Measurements from ENCODE around the gene SLC17A8. TPM values are rescaled to one million over a fixed set of nuclear protein-coding genes. Genes with fewer than 3 reads are reported as not detected.
A peak's percentile ranks its signal among the peaks of the same experiment; 100 is the strongest.
"Not testable (repeated sequence)": the region's sequence is repeated elsewhere in the genome, so short reads cannot be mapped to it uniquely, and the experiment has no call there.

SLC17A8 gene
- total RNA-seq, 1 donor from 2014 or later = not detected

DNA sequence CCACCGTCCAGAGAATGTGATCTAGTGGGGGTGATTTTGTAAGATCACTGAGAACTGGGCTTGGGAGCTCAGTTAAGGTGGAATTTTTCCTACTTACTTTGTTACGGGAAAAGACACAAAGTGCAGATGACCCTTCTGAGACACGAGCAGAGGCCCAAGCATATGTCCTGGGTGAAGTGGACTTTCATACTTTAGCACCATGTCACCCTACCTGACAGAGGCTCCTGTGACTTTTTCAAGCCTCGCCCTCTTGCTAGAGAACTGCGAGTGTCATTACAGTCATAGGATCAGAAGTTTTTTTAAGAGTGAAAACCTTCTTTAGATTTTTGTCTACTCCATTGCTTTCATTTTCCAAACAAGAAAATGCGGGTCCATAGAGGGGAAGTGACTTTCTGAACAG is 56.1 kb downstream of the SLC17A8 start:
- intact Hi-C loops (cut with DNase I) = no loop called here
- TF ChIP-seq, protein P1, sequence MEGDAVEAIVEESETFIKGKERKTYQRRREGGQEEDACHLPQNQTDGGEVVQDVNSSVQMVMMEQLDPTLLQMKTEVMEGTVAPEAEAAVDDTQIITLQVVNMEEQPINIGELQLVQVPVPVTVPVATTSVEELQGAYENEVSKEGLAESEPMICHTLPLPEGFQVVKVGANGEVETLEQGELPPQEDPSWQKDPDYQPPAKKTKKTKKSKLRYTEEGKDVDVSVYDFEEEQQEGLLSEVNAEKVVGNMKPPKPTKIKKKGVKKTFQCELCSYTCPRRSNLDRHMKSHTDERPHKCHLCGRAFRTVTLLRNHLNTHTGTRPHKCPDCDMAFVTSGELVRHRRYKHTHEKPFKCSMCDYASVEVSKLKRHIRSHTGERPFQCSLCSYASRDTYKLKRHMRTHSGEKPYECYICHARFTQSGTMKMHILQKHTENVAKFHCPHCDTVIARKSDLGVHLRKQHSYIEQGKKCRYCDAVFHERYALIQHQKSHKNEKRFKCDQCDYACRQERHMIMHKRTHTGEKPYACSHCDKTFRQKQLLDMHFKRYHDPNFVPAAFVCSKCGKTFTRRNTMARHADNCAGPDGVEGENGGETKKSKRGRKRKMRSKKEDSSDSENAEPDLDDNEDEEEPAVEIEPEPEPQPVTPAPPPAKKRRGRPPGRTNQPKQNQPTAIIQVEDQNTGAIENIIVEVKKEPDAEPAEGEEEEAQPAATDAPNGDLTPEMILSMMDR (IDR thresholded peaks at IDR 0.05) = no peak
- no peak for TF ChIP-seq POLR2A (IDR thresholded peaks at IDR 0.05)
- TF ChIP-seq POLR2AphosphoS5 (IDR thresholded peaks at IDR 0.05; ENCODE audit: insufficient read depth in 1 of 2, low read depth in 1 of 2) = no peak

GRCh38 chr12:100414739-100415138 is 57.9 kb downstream of the SLC17A8 start:
- no peaks in the 10 kb centered on the region for H3K36me3 ChIP-seq
- H3K4me1 ChIP-seq = no peaks in the 10 kb centered on the region
- intact Hi-C loops (cut with DNase I) = no loop called here

More for the DNA sequence above, 56.1 kb downstream of the SLC17A8 start:
- peak in 1 of 2 donors; percentile 14 for DNase-seq (ENCODE audit: extremely low spot score in 2 of 2)
- Histone ChIP-seq H3K27me3 (no peaks in the 10 kb centered on the region), H3K36me3 (no peaks in the 10 kb centered on the region), H3K9me3 (no peaks in the 10 kb centered on the region), H3K4me1 (no peaks in the 10 kb centered on the region), H3K4me3 (no peak overlapping the region), H3K27ac (no peak overlapping the region)

DNA sequence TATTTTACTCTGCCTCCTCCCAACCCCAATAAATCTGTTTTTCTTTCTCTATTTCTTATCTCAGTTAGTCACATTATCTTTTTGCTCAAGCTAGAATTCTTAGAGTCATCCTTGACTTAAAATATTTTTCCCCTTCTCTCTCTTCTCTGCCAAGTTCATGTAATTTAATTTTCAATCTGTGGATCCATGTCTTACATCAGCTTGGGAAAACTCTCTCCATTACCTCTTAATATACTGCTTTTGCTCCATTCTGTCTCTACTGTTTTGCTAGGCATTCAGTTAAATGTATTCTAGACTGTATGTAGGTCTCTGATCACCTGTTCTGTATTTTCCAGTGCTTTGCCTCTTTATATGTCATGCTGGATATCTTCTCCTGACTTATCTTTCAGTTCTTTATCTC is 65.8 kb downstream of the SLC17A8 start:
- Histone ChIP-seq H3K27me3 (no peaks in the 10 kb centered on the region), H3K36me3 (no peaks in the 10 kb centered on the region), H3K4me1 (no peaks in the 10 kb centered on the region), H3K4me3 (no peak overlapping the region), H3K9me3 (no peaks in the 10 kb centered on the region), H3K27ac (no peak overlapping the region)
- no peak for DNase-seq (ENCODE audit: extremely low spot score in 2 of 2)
- TF ChIP-seq, protein P1 (IDR thresholded peaks at IDR 0.05) = no peak
- TF ChIP-seq POLR2AphosphoS5 (IDR thresholded peaks at IDR 0.05; ENCODE audit: insufficient read depth in 1 of 2, low read depth in 1 of 2) = no peak
- intact Hi-C loops (cut with DNase I) = no loop called here

More at GRCh38 chr12:100414739-100415138, 57.9 kb downstream of the SLC17A8 start:
- Histone ChIP-seq H3K4me3 (no peak overlapping the region), H3K9me3 (no peaks in the 10 kb centered on the region), H3K27me3 (no peaks in the 10 kb centered on the region), H3K27ac (no peak overlapping the region)
- peak in 1 of 2 donors; percentile 22 for DNase-seq (ENCODE audit: extremely low spot score in 2 of 2)
- TF ChIP-seq POLR2AphosphoS5 (IDR thresholded peaks at IDR 0.05; ENCODE audit: insufficient read depth in 1 of 2, low read depth in 1 of 2) (no peak), POLR2A (IDR thresholded peaks at IDR 0.05) (no peak)
- TF ChIP-seq, protein P1 (IDR thresholded peaks at IDR 0.05) = no peak

DNA sequence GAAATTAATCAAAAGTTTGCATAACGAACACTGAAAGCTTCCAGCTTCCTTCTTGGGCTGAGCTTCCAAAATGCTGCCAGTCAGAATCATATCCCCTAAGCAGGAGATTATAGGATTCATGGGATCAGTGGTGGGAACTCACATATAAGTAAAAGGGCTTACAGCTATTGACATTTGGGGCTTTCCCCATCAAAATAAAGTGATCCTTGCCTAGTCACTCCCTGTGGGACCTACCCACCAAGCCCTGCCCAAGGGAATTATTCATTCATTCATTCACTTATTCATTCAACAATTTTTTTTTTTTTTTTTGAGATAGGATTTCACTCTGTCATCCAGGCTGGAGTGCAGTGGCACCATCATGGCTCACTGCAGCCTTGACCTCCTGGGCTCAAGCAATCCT is 69.3 kb downstream of the SLC17A8 start:
- Histone ChIP-seq H3K27me3 (no peaks in the 10 kb centered on the region), H3K4me3 (no peak overlapping the region), H3K36me3 (no peaks in the 10 kb centered on the region), H3K27ac (no peak overlapping the region), H3K9me3 (no peaks in the 10 kb centered on the region), H3K4me1 (no peaks in the 10 kb centered on the region)
- DNase-seq (ENCODE audit: extremely low spot score in 2 of 2) = no peak
- intact Hi-C loops (cut with DNase I) = no loop called here
- no peak for TF ChIP-seq POLR2A (IDR thresholded peaks at IDR 0.05)
- TF ChIP-seq POLR2AphosphoS5 (IDR thresholded peaks at IDR 0.05; ENCODE audit: insufficient read depth in 1 of 2, low read depth in 1 of 2) = no peak
- TF ChIP-seq, protein P1 (IDR thresholded peaks at IDR 0.05) = no peak

DNA sequence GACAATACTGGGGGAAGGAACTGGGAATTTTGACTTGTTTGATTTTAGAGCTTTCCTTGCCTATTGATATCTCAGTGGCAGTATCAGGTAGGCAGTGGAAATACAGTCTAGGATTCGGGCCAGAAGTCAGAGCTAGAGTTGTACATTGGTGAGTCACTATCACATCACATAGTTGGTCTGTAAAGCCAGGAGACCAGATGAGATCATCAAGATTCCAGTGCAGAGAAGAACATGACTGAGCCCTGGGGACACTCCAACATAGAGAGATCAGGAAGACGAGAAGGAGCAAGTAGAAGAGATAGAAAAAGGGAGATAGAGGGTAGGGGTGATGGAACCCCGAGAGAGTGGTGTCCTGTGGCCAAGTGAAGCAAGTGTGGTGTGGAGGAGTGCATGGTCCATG is 70.2 kb downstream of the SLC17A8 start:
- Histone ChIP-seq H3K36me3 (no peaks in the 10 kb centered on the region), H3K4me1 (no peaks in the 10 kb centered on the region), H3K27me3 (no peaks in the 10 kb centered on the region), H3K27ac (no peak overlapping the region), H3K9me3 (no peaks in the 10 kb centered on the region), H3K4me3 (no peak overlapping the region)
- DNase-seq (ENCODE audit: extremely low spot score in 2 of 2) = no peak
- intact Hi-C loops (cut with DNase I) = no loop called here
- no peak for TF ChIP-seq POLR2A (IDR thresholded peaks at IDR 0.05)

DNA sequence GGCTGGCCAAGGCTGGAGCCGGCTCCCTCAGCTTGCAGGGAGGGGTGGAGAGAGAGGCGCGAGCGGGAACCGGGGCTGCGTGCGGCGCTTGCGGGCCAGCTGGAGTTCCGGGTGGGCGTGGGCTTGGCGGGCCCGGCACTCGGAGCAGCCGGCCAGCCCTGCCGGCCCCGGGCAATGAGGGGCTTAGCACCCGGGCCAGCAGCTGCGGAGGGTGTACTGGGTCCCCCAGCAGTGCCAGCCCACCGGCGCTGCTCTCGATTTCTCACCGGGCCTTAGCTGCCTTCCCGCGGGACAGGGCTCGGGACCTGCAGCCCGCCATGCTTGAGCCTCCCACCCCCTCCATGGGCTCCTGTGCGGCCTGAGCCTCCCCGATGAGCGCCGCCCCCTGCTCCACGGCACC is 73.4 kb downstream of the SLC17A8 start:
- H3K4me1 ChIP-seq; H3K36me3 ChIP-seq; H3K9me3 ChIP-seq; H3K4me3 ChIP-seq; intact Hi-C loops (cut with DNase I); DNase-seq (ENCODE audit: extremely low spot score in 2 of 2); H3K27me3 ChIP-seq; H3K27ac ChIP-seq: not testable (repeated sequence)
